ENCODE data around the gene LSR.

Gene LSR

GRCh38 chr19:35247526-35248309 is 1.1 kb upstream of the LSR start:
- no peak for DNase-seq (ENCODE audit: low spot score)

GRCh38 chr19:35249146-35249847 is 495 bp downstream of the LSR start:
- DNase-seq (ENCODE audit: low spot score), result no peak

- DNase-seq (ENCODE audit: low spot score), result no peak
These were observed 1.3 kb downstream of the LSR start for GRCh38 chr19:35249848-35250711.

- no peak for DNase-seq (ENCODE audit: low spot score)
These were observed 2.7 kb downstream of the LSR start for GRCh38 chr19:35251456-35251855.

- DNase-seq (ENCODE audit: low spot score), result no peak
These were observed 4.8 kb downstream of the LSR start for GRCh38 chr19:35253316-35254286.

- DNase-seq (ENCODE audit: low spot score), result no peak
These were observed 5.8 kb downstream of the LSR start for GRCh38 chr19:35254341-35255297.

- DNase-seq (ENCODE audit: low spot score), result no peak
These were observed 7.8 kb downstream of the LSR start for GRCh38 chr19:35256566-35256965.

GRCh38 chr19:35257113-35257461 is 8.3 kb downstream of the LSR start:
- DNase-seq (ENCODE audit: low spot score), result no peak

- DNase-seq (ENCODE audit: low spot score), result no peak
These were observed 12.0 kb downstream of the LSR start for GRCh38 chr19:35260694-35261304.

GRCh38 chr19:35261356-35262100 is 12.7 kb downstream of the LSR start:
- no peak for DNase-seq (ENCODE audit: low spot score)

- DNase-seq (ENCODE audit: low spot score), result no peak
These were observed 13.4 kb downstream of the LSR start for GRCh38 chr19:35262101-35262761.

- no peak for DNase-seq (ENCODE audit: low spot score)
These were observed 15.7 kb downstream of the LSR start for GRCh38 chr19:35264268-35265125.

- DNase-seq (ENCODE audit: low spot score), result no peak
These were observed 16.5 kb downstream of the LSR start for GRCh38 chr19:35265126-35265899.

- no peak for DNase-seq (ENCODE audit: low spot score)
These were observed 17.2 kb downstream of the LSR start for GRCh38 chr19:35265900-35266519.

GRCh38 chr19:35266520-35267352 is 17.9 kb downstream of the LSR start:
- DNase-seq (ENCODE audit: low spot score), result peak; percentile 52
